MM.1S (cell line): ENCODE results near the gene GALNT7.
A peak's percentile ranks its signal among the peaks of the same experiment; 100 is the strongest.

Experiments used
- CTCF ChIP-seq: fragments of 300-600 bp; sonication (generic); IDR thresholded peaks from 2 replicates; pipeline ENCODE4 v1.5.1; 2016; ENCODE audit warnings: antibody characterized with exemption, low read length, mixed read lengths
- EZH2 ChIP-seq: fragments of 300-600 bp; sonication (generic); optimal IDR thresholded peaks from 2 replicates; pipeline ENCODE3; 2017; ENCODE audit warnings: low read depth, mild to moderate bottlenecking, antibody characterized with exemption, low read length, mixed read lengths

GRCh38 chr4:173317004-173317403 lies 148.4 kb downstream of the GALNT7 start:
- peak; percentile 29 for TF ChIP-seq CTCF
- TF ChIP-seq EZH2 = no peak
